ENCODE measurements around the gene RND3. TPM values are rescaled to one million over a fixed set of nuclear protein-coding genes. Genes with fewer than 3 reads are reported as not detected.

Gene RND3
- total RNA-seq = 40.0 TPM

GRCh38 chr2:150487537-150488429 lies at the start of gene RND3:
Gene RND3, minus strand, starts transcription at chr2:150487667. Its CDS starts 250 bp downstream, at chr2:150487417.

Data from metanephros (tissue), 1 donor.